HCEC 1CT (cell line): ENCODE data around the gene SPAG9.
A peak's percentile ranks its signal among the peaks of the same experiment; 100 is the strongest.

Source experiments
- DNase-seq: peaks from one replicate; pipeline ENCODE4 v3.0.0-alpha.2; 2017

Gene SPAG9, protein sequence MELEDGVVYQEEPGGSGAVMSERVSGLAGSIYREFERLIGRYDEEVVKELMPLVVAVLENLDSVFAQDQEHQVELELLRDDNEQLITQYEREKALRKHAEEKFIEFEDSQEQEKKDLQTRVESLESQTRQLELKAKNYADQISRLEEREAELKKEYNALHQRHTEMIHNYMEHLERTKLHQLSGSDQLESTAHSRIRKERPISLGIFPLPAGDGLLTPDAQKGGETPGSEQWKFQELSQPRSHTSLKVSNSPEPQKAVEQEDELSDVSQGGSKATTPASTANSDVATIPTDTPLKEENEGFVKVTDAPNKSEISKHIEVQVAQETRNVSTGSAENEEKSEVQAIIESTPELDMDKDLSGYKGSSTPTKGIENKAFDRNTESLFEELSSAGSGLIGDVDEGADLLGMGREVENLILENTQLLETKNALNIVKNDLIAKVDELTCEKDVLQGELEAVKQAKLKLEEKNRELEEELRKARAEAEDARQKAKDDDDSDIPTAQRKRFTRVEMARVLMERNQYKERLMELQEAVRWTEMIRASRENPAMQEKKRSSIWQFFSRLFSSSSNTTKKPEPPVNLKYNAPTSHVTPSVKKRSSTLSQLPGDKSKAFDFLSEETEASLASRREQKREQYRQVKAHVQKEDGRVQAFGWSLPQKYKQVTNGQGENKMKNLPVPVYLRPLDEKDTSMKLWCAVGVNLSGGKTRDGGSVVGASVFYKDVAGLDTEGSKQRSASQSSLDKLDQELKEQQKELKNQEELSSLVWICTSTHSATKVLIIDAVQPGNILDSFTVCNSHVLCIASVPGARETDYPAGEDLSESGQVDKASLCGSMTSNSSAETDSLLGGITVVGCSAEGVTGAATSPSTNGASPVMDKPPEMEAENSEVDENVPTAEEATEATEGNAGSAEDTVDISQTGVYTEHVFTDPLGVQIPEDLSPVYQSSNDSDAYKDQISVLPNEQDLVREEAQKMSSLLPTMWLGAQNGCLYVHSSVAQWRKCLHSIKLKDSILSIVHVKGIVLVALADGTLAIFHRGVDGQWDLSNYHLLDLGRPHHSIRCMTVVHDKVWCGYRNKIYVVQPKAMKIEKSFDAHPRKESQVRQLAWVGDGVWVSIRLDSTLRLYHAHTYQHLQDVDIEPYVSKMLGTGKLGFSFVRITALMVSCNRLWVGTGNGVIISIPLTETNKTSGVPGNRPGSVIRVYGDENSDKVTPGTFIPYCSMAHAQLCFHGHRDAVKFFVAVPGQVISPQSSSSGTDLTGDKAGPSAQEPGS (N-terminal part only)

DNA sequence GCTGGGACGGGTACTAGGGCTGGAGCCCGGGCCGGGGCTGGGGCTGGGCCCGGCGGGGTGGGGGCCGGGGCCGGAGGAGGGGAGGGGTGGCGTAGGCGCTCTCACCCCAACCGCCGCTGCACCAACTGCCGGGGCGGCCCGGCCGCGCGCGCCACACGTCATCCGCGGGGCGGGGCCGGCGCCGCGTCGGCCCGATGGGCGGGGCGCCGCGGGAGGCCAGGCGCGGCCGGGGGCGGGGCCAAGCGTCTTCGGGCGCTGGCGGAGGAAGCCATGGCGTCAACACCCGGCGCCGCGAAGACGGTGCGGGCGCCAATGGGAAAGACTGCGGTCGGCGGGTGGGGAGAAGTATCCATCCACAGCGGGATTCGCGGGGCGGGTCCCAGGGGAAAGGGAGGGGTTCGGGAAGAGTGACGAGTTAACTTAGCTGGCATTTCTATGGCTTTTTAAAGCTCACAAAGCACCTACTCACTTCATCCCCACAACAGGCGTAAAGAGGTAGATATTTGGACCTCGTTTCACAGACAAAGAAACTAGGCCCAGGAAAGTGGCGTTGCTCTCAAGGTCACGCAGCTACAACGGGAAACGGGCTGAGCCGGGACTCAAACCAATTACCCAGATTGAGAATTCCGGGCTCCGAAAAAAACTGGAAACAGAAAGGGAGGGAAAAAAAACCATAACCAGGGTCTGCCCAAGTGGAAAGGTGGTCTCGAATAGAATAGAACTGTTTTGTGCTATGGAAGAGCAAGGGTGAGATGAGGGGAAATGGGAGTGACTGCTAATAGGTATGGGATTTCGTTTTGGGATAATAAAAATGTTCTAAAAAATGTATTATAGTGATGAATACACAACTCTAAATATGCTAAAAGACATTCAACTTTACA lies at the start of gene SPAG9:
Gene SPAG9 (minus strand): TSS at position 130 of the 881 bp plus-strand sequence. CDS start 212 bp downstream, outside the sequence.
- peak; percentile 98 for DNase-seq

DNA sequence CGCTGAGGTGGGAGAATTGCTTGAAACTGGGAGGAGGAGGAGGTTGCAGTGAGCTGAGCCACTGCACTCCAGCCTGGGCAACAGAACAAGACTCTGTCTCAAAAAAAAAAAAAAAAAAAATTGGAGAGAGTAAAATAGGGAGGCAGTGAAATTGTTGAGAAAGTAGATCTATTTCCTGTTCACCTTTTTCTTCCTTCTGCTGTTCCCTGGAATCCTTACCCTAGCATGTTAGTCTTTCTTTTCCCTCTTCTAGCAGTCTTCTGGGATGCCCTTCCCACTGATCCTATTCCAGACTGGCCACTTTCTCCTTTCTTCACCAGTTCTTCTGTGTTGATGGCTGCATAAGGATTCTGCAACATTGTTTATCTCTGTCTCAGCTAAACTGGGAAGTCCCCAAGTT lies 48.7 kb upstream of the SPAG9 start:
- no peak for DNase-seq

- peak; percentile 41 for DNase-seq
Measured at GRCh38 chr17:51166987-51167931, 46.6 kb upstream of the SPAG9 start.

DNA sequence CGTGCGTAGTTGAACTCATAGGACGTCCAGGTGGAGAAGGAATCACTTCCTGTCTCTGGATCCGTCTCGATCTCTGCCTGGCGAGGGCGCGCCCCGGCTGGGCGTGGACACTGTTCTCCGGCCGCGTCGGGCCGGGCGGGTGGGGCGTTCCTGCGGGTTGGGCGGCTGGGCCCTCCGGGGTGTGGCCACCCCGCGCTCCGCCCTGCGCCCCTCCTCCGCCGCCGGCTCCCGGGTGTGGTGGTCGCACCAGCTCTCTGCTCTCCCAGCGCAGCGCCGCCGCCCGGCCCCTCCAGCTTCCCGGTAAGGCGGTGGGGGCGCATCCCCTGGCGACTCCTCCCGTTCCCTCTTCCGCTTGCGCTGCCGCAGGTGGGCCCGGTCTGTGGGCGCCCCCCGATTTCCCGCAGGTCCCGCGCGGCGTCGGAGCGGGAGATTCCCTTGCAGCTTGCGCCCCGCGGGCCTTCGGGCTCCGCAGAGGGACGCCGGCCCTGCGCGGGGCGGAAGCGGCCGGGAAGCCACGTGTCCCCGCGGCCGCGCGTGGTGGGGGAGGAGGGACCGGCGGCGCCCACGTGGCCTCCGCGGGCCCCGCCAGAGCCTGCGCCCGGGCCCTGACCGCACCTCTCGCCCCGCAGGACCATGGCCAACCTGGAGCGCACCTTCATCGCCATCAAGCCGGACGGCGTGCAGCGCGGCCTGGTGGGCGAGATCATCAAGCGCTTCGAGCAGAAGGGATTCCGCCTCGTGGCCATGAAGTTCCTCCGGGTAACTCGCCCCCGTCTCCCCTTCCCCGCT lies 45.7 kb upstream of the SPAG9 start, which contains the start of gene NME2:
Gene NME2 (plus strand): TSS at position 214 of the 789 bp plus-strand sequence. CDS start 420 bp downstream, at position 634.
- DNase-seq = peak; percentile 85

DNA sequence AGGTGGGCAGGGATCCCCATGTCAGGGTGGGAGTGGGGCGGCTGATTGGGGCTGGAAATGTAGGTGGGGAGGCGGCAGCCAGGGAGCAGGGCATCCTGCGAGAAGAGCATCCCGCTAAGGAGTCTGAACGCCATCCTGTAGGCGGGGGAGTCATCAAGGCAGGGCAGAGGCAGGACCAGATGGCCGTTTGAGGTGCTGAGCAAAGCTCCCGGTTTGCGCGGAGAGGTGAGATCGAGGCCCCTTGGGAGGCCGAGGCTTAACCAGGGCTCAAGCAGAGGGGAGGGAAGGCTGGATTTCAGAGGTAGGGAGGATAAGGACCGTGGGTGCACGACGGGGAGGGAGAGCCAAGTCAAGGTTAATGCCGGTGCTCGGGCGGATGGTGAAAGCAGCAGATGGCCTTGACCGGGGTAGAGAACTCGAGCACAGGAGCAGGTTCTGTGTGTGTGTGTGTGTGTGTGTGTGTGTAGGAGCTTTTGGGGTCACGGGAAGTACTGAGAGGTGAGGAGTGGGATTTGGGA lies 45.1 kb upstream of the SPAG9 start:
- DNase-seq = peak; percentile 15

DNA sequence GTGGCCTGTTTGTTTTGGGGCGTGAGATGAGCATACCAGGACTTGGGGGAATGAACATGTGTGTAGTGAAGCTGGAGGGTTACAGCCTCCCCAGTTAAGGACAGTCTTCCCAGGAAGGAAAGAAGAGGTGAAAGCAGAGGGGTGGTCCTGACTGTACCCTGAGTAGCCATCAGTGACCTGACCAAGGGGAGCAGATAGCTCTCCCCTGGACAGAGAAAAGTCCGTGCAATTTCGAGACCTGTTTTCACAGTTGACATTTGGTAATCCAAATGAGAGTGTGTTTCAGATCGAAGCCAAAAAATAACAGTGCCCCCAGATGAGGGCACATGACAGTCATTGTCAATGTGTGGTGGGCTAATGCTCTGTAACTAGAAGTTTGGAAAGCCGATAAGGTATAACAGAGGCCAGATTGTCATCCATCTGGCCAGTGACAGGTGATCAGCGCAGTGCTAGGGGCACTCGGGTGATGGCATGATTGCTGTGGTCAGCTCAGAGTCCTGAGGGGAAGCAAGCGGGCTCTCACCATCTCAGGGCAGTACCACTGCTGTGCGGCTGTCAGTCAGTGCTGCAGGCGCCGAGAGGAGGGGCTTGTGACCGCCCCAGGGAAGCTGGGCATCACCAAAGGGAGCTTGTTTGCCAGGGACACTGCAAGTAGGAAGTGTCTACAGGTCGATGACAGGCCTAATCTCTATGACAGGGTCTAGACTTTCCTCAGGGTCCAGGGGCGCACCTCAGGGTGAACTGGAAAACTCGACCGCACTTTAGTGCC lies 44.4 kb upstream of the SPAG9 start:
- no peak for DNase-seq

GRCh38 chr17:51161541-51161940 lies 40.9 kb upstream of the SPAG9 start:
- no peak for DNase-seq

DNA sequence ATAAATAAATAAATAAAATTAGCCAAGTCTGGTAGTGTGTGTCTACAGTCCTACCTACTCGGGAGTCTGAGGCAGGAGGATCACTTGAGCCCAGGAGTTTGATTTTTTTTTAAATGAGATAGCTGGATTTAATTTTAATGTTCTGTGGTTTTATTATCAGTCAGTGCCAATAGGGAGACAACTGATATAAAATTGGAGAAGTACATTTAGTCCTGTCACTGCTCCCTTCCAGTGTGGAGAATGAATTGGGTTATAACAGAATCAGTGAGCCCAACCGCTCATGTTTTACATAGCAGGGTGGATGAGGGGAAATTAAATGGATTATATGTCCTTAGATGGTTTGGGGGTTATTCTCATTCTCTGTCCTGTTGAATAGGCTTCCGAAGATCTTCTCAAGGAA lies 38.9 kb upstream of the SPAG9 start:
- DNase-seq = no peak

DNA sequence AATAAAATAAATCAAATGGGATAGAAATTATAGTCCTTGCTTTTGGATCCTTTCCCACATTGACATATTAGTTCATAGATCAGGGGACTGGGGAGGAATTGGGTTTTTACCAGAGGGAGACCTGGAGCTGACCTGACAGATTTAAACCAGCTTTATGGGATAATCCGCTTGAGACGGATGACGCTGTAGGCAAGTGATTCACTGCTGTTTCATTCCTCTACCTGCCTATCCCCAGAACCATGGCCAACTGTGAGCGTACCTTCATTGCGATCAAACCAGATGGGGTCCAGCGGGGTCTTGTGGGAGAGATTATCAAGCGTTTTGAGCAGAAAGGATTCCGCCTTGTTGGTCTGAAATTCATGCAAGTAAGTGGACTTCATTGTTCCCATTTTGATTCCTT lies 34.7 kb upstream of the SPAG9 start:
- DNase-seq = no peak

- DNase-seq = peak; percentile 19
Measured at GRCh38 chr17:51154176-51154575, 33.5 kb upstream of the SPAG9 start.

DNA sequence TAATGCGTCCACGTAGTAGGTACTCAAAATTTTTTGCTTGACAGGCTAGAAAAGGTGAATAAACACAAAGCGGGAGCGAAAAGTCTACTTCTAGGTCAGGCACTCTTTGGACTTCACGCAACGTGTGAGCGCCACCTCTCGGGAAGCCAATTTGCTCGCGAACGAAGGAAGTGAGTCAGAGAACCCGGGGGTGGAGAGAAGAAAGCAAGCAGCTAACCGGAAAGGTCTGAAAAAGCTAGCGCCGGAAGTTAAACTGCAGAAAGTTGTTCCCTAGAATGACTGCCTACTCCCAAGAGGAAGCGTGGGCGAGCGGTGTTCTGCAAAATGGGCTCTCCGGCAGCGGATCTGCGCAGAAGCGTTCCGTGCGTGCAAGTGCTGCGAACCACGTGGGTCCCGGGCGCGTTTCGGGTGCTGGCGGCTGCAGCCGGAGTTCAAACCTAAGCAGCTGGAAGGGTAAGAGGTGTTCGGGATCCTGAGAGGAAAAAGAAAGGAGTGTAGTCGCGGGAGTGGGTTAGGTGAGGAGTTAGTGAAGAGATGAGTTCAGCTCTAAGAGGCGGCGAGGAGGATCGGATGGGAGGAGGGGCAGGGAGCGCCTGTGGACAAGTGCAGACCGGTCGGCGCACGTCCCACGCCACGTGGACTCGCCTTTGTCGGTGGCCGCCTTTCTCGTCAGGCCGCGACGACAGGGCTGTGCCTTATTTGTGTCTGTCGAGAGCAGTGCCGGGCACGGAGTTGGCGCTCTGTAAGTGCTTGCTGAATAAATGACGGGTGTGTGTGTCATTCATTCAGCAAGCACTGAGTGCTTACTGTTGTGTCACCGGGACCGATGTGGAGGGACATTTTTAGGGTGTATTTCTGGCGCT lies 32.8 kb upstream of the SPAG9 start, which contains the start of gene NME1:
Gene NME1 (plus strand): TSS at position 350 of the 863 bp plus-strand sequence. CDS start 2,096 bp downstream, outside the sequence.
- DNase-seq = peak; percentile 100

DNA sequence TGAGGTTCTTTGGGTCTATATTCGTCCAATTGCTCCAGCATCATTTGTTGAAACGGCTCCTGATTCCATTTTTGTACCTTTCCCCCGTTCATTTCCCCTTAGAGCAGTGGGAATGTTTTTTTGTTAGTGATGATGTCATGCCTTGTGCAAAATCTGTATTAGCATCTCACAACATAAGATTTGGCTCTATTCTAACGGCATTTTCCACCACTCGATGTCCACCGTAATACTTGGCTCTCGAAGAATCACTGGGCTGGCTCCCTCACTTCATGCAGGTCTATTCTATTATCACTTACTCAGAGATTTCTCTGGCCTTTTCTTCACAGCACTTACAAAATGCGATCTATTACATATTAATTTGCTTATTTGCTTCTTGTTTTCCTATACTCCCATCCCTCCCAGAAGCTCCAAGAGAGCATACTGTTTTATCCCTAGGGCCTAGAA lies 32.1 kb upstream of the SPAG9 start:
- peak; percentile 23 for DNase-seq

- DNase-seq = no peak
Measured at GRCh38 chr17:51150932-51151331, 30.3 kb upstream of the SPAG9 start.

DNA sequence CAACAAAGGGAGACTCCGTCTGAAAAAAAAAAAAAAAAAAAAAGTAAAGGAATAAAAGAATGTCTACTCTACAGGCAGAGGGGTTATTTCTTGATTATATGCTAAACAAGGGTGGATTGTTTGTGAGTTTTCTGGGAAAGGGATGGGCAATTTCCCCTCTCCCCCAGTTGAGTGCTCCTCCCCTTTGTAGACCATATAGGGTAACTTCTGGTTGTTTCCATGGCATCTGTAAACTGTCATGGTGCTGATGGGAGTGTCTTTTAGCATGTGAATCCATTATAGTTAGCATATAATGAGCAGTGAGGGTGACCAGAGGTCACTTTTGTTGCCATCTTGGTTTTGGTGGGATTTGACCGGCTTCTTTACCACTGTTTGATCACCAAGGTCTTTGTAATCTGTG lies 28.5 kb upstream of the SPAG9 start:
- no peak for DNase-seq

- DNase-seq = peak; percentile 57
Measured at GRCh38 chr17:51147650-51148049, 27.0 kb upstream of the SPAG9 start.

GRCh38 chr17:51144266-51145022 lies 23.8 kb upstream of the SPAG9 start:
- DNase-seq = no peak

DNA sequence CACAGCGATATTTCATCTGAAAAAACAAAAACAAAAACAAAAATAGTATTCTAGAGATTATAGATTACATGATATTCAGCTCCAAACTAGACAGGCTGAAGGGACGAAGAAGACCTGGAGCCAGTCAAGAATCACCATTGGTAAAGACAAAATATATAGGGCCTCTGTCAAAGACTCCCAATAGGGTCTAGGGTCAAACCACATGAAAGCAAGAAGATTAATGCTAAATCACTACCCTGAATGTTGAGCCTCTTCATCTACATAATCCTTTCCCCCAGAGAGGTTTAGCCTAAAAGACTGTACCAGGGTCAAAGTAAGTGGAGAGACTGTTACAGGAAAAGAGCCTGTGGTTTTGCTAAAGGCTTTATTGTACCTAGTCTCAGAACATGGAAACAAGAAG lies 21.9 kb upstream of the SPAG9 start:
- DNase-seq = no peak
